Fibroblast of peridontal ligament (primary cell): Measurements from ENCODE around the gene IFNW1.
A peak's percentile ranks its signal among the peaks of the same experiment; 100 is the strongest.
"Not testable (repeated sequence)": the region's sequence is repeated elsewhere in the genome, so short reads cannot be mapped to it uniquely, and the experiment has no call there.

ENCODE experiments used
- DNase-seq: peaks from one replicate; pipeline ENCODE4 v3.0.0-alpha.2; 2010; ENCODE audit errors: extremely low read depth

IFNW1 gene

GRCh38 chr9:21141427-21141882 is at the start of gene IFNW1:
Gene IFNW1 (minus strand): TSS chr9:21141832. CDS start chr9:21141570, 262 bp downstream.
- peak; percentile 43 for DNase-seq

GRCh38 chr9:21187487-21187886 is 45.9 kb upstream of the IFNW1 start, which contains the start of gene IFNA4:
Gene IFNA4 (minus strand): TSS chr9:21187587. CDS start chr9:21187531, 56 bp downstream.
- not testable (repeated sequence) for DNase-seq

GRCh38 chr9:21182810-21183736 is 41.4 kb upstream of the IFNW1 start:
- peak; percentile 2 for DNase-seq

GRCh38 chr9:21174671-21175070 is 33.0 kb upstream of the IFNW1 start:
- DNase-seq: no peak

GRCh38 chr9:21172156-21172555 is 30.5 kb upstream of the IFNW1 start:
- DNase-seq: no peak

- DNase-seq: no peak
Measured at GRCh38 chr9:21171351-21171750, 29.7 kb upstream of the IFNW1 start.

- DNase-seq: not testable (repeated sequence)
Measured at GRCh38 chr9:21166560-21166959, 24.9 kb upstream of the IFNW1 start, which contains the start of gene IFNA21. Gene IFNA21 (minus strand): TSS chr9:21166660. CDS start chr9:21166612, 48 bp downstream.

GRCh38 chr9:21165516-21165915 is 23.9 kb upstream of the IFNW1 start:
- no peak for DNase-seq

GRCh38 chr9:21160178-21160577 is 18.5 kb upstream of the IFNW1 start:
- no peak for DNase-seq

GRCh38 chr9:21155501-21155900 is 13.9 kb upstream of the IFNW1 start:
- no peak for DNase-seq

- peak; percentile 22 for DNase-seq
Measured at GRCh38 chr9:21154018-21154608, 12.5 kb upstream of the IFNW1 start.

- DNase-seq: no peak
Measured at GRCh38 chr9:21153336-21154017, 11.8 kb upstream of the IFNW1 start.

GRCh38 chr9:21144603-21145002 is 3.0 kb upstream of the IFNW1 start:
- DNase-seq: no peak

GRCh38 chr9:21137020-21137419 is 4.6 kb downstream of the IFNW1 start:
- no peak for DNase-seq

- no peak for DNase-seq
Measured at GRCh38 chr9:21135736-21136135, 5.9 kb downstream of the IFNW1 start.

GRCh38 chr9:21128186-21128585 is 13.4 kb downstream of the IFNW1 start:
- DNase-seq: not testable (repeated sequence)

GRCh38 chr9:21121595-21122251 is 19.9 kb downstream of the IFNW1 start:
- DNase-seq: no peak

GRCh38 chr9:21121079-21121478 is 20.6 kb downstream of the IFNW1 start:
- no peak for DNase-seq

- DNase-seq: no peak
Measured at GRCh38 chr9:21119093-21119770, 22.4 kb downstream of the IFNW1 start.

GRCh38 chr9:21114311-21114710 is 27.3 kb downstream of the IFNW1 start:
- no peak for DNase-seq
